ENCODE results near the gene IFT52.

Gene IFT52

GRCh38 chr20:43690943-43691598, 100.3 kb downstream of the IFT52 start:
- DNase-seq (ENCODE audit: low read depth), result no peak

- no peak for DNase-seq (ENCODE audit: low read depth)
Measured at GRCh38 chr20:43691928-43692524, 101.3 kb downstream of the IFT52 start.

- DNase-seq (ENCODE audit: low read depth), result no peak
Measured at GRCh38 chr20:43694763-43695162, 104.0 kb downstream of the IFT52 start.

- DNase-seq (ENCODE audit: low read depth), result no peak
Measured at GRCh38 chr20:43695571-43695970, 104.8 kb downstream of the IFT52 start.
